ENCODE measurements around the gene ELL2.

- no peak for TF ChIP-seq POLR2A (IDR thresholded peaks at IDR 0.05; ENCODE audit: low read length)
- TF ChIP-seq GATA1 (IDR thresholded peaks at IDR 0.05; ENCODE audit: low read depth, low read length): no peak
Observed at GRCh38 chr5:95847261-95847592, 114.4 kb downstream of the ELL2 start.

Data from erythroblast (primary cell).